ENCODE measurements around the gene CAPN5. TPM values are rescaled to one million over a fixed set of nuclear protein-coding genes. Genes with fewer than 3 reads are reported as not detected.

CAPN5 gene
- total RNA-seq, 1 donor from 2014 or later: 2.6 TPM

DNA sequence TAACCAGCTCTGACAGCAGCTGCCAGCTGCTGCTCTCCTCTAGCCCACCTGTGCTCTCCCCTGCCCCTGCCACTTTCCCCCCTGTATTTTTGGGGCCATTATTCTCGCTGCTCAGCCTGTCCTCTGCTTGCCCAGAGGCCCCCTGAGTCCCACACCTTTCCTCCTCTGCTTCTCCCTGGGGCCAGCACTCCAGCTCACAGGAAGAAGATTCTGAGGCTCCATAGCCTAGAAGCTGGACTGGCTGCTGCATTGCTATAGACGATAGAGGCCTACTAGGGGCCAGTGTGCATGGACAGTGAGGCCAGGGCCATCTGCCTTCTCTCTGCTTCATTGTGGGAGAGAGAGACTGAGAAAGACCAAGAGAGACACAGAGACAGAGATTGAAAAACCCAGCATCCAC, 36.5 kb downstream of the CAPN5 start:
- no peak for DNase-seq
- ATAC-seq (ENCODE audit: poor library complexity): no peak

DNA sequence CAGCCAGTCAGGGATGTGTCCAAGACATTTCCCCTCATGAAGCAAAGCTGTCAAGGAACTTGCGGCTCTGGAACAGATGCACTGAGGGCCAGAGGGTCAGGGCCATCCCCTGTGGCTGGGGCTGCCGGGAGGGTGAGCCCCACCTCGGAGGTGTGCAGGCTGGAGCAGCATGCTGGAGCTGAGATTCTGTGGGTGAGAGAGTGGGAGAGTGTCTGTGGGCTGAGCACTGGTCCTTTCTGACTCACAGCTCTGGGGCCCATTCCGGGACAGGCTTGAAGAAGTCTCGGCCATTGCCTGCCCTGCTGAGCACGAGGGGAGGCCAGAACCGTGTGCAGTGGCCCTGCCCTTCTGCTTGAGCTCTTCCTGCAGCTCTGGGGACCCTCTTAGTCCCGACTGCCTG, 38.0 kb downstream of the CAPN5 start:
- intact Hi-C loops (cut with DNase I): no loop called here
- no peak for ATAC-seq (ENCODE audit: poor library complexity)
- DNase-seq: no peak

More for the DNA sequence above, 36.5 kb downstream of the CAPN5 start:
- intact Hi-C loops (cut with DNase I): no loop called here

DNA sequence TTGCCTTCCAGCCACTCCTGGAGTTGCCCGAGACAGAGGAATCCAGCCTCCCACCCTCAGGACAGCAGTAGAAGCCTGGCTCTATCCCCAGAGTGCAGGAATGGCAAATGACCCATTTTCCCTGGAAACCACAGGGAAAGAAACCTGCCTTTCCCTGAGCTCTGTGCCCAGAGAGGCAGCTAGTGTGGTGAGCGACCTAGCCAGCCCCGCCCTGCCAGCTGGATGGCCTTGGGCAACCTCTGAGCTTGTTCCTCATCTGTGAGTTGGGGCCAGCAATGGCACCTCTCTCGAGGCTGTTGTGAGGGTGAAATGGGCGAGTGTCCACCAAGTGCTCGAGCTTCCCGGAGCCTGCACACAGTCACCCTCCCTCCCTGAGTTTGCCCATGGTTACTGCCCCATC, 39.5 kb downstream of the CAPN5 start:
- intact Hi-C loops (cut with DNase I): no loop called here
- DNase-seq: no peak

DNA sequence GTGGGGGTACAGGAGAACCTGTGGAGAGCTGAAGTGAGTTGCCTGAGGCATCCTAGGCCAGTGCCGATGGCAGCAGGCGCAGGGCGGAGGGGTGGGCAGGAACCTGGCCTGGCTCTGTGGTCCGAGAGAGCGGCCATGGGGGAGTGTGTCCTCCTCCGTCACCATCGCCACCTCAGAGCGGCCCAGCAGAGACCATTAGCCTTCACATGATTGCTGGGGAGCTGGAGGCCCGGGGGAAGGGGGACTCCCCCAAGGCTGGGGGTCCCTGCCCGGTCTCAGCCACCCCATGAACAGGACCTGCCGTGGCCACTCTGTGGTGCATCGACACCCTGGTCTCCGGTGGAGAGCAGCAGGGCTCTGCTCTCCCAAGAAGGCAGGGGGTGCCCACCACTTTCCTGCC, 40.0 kb downstream of the CAPN5 start:
- ATAC-seq (ENCODE audit: poor library complexity): no peak

More for the DNA sequence above, 39.5 kb downstream of the CAPN5 start:
- ATAC-seq (ENCODE audit: poor library complexity): no peak

DNA sequence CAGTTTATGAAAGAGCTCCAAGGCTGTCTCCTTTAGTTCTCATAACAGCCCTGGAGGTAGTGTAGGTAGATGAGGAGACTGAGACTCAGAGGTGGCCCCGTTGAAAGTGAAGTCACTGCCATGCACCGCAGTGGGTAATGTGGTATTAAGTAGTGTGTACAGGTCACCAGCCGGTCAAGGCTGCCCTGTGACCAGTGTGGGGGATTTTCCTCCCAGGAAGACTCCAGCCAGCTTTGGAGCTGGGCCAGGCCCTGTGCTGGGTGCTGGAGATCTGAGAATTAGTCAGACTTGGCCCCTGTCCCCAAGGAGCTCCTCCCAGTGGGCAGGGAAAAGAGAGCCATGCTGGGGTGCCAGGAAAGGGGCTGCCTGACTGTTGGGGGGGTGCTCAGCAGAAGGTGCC, 41.2 kb downstream of the CAPN5 start:
- intact Hi-C loops (cut with DNase I): no loop called here
- ATAC-seq (ENCODE audit: poor library complexity): peak; percentile 38
- no peak for DNase-seq

More for the DNA sequence above, 40.0 kb downstream of the CAPN5 start:
- no peak for DNase-seq
- intact Hi-C loops (cut with DNase I): no loop called here

DNA sequence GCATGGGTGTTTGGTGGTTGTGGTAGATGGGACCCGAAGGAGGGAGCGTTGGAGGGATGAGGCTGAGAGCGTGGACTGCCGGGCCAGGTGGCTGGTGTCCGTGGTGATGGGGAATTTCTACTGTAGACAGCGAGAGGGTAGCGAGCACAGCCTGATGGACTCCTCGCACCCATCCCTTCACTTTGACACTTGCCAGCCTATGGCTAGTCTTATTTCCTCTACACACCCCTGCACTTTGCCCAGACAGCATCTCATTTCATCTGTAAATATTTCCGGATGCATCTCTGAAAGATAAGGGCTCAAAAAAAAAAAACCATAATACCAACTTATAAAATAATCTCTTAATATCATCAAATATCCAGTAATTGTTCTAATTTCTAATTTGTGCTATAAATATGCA, 41.7 kb downstream of the CAPN5 start:
- no peak for ATAC-seq (ENCODE audit: poor library complexity)
- no peak for DNase-seq

DNA sequence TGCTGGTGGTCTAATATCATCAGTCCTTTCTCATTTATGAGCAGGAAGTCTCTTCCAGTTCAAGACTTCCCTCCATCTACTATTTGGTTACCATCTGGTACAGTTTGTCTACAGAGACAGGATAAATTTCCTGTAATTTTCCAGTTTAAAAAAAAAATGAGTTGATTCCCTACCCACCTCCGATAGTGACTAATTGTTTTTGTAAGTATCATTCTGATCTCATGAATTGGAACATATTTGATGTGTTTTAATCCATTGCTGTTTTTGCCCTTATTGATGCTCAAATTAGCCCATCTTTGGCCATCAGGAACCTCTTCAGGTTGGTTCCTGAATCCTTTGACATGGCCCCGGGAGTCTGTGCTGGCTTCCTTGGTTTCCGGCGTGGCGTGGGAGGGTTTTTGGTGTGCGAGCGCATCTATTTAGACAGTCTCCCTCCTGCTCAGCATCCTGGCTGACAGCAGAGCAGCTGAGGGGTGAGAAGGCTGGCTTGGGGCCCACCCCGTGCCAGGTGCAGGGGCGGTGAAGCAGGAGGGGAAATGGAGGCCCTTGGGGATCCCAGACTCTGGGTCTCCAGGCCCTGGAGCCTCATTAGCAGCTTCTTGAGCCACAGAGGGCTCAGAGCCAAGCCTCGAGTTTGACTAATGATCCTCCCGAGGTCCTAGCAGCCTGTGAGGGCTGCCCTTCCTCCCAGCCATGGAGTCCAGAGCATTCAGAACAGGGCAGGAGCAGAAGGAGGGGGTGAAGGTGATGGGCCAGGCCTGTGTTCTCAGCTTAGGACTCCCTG, 42.7 kb downstream of the CAPN5 start:
- DNase-seq (no peak), ATAC-seq (ENCODE audit: poor library complexity) (no peak)
- intact Hi-C loops (cut with DNase I): no loop called here

More for the DNA sequence above, 41.7 kb downstream of the CAPN5 start:
- intact Hi-C loops (cut with DNase I): no loop called here

DNA sequence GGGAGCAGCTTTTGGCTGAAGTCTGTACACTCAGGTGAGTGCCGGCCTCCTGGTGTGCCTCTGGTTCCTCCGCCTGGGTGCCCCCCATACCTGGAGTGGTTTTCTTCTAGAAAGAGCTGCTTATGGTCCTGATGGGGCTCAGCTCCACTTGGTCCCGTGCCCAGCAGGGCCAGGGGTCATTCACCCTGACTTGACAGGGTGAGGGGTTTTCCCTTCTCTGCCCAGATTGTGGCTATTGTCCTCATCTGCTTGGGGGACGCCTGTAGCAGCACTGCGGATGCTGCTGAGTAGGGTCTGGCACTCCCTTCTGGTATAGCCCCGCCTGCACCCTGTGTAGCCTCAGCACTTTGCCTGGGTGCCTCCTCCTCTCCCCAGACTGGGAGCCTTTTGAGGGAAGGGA, 44.1 kb downstream of the CAPN5 start:
- peak; percentile 8 for DNase-seq
- intact Hi-C loops (cut with DNase I): no loop called here
- no peak for ATAC-seq (ENCODE audit: poor library complexity)

DNA sequence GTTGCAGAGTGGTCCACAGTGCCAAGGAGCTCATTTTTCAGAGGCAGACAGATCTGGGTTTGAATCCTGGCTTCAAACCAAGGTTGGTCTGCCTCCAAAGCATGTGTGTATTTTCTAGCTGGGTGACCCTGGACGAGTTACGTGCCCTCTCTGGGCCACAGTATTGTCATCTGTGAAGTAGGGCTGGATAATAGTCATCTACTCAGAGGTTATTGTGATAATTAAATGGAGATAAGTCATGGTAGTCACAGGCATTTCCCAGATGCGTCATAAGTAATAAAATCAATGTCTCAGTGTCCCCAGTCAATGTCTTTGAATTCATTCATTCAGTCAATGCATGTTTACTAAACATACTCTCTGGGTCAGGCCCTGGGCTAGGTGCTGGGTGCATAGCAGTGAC, 44.5 kb downstream of the CAPN5 start:
- DNase-seq: no peak
- no peak for ATAC-seq (ENCODE audit: poor library complexity)
- intact Hi-C loops (cut with DNase I): no loop called here

DNA sequence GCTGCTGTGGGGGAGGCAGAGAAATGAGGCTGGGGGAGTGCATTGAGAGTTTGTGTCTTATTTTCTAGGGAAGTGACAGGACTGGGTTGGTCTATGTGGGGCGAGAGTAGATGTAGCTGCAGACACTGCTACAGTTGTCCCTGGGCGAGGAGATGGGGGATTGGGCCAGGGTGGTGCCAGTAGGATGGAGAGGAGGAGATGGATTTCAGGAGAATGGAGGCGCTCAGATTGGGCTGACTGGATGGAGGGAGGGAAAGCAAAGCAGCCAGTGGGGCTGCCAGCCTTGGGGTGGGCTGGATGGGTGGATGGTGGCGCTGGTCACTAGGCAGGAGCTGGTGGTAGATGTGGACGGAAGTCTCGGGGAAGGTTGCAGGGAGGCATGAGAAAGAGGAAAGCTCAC, 45.2 kb downstream of the CAPN5 start:
- no peak for ATAC-seq (ENCODE audit: poor library complexity)
- intact Hi-C loops (cut with DNase I): no loop called here
- DNase-seq: no peak

DNA sequence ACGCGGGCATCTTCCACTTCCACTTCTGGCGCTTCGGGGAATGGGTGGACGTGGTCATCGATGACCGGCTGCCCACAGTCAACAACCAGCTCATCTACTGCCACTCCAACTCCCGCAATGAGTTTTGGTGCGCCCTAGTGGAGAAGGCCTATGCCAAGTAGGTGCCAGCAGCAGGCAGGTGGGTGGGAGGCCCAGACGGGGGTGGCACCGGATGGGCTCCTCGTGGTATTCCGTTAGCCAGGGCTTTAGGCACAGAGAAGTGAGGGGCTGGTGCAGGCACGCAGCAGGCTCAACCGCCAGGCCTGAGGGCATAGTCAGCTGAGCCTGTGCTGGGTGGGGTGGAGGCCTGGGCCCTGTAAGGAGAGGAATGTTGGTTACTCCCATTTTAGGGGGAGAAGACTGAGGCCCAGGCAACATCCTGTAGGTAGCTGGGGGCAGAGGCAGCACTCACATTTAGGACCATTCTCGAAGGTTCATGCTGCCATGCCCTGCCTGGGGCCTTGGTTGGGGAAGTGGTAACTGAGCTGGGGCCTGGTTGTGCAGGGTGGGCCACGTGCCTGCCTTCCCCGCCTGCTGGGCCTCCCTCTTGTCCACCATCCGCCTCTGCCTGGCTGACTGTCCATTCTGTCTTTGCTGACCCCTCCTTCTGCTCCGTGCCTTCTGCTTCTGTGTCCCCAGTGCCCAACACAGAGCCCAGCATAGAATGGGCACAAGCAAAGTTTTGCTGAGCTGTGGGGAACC, 46.0 kb downstream of the CAPN5 start:
- intact Hi-C loops (cut with DNase I): no loop called here
- ATAC-seq (ENCODE audit: poor library complexity) (no peak), DNase-seq (peak; percentile 36)

DNA sequence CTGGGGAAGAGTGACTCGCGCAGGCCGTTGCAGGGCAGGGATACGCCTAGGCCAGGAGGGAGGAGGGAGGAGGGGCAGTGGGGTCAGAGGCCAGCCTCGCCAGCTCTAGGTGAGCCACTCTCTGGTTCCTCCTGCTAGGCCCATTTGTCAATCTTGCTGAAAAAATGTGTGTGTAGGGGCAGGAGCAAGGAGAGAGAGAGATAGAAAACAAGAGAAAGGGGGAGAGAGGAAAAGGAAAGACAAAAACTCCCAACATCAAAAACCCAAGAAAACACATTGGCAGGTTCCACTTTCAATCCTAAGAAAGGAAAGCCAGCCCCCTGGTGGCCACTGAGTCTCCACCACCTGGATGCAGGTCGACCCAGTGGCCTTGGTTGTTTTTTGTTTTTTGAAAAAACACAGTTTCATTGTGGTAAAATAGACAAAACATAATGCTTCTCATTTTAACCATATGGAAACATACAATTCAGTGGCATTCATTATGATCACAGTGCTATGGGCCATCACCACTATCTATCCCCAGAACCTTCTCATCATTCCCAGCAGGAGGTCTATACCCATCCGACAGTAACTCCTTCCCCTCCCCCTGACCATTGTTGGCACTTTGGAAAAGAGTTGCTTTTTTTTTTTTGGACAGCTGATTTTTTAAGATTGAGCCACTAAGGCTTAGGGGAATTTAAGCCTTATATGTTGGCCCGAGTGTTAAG, 46.8 kb downstream of the CAPN5 start:
- intact Hi-C loops (cut with DNase I): no loop called here
- no peak for ATAC-seq (ENCODE audit: poor library complexity)
- DNase-seq: peak; percentile 48

DNA sequence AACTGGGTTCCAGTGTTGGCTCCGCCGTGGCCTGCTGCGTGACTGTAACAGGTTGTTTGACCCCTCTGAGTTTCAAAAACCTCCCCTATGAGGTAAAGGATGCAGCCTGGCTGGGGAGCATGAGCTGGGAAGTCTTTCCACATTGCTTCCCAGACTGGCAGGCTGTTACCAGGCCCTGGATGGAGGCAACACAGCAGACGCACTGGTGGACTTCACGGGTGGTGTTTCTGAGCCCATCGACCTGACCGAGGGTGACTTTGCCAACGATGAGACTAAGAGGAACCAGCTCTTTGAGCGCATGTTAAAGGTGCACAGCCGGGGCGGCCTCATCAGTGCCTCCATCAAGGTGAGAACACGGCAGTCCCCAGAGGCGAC, 47.3 kb downstream of the CAPN5 start:
- intact Hi-C loops (cut with DNase I): no loop called here
- DNase-seq: peak; percentile 32
- no peak for ATAC-seq (ENCODE audit: poor library complexity)

DNA sequence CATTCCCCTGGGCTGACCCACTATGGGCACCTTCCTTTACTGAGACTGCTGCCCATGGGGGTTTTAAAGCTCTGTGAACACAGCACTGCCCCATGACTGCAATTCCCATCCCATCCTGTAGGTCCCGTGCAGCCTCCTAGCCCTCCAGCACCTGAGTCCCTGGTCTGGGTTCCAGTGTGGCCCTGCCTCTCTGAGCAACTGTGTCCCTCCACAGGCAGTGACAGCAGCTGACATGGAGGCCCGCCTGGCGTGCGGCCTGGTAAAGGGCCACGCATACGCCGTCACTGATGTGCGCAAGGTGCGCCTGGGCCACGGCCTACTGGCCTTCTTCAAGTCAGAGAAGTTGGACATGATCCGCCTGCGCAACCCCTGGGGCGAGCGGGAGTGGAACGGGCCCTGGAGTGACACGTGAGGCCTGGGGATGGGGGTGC, 48.4 kb downstream of the CAPN5 start:
- DNase-seq (peak; percentile 33), ATAC-seq (ENCODE audit: poor library complexity) (no peak)
- intact Hi-C loops (cut with DNase I): no loop called here

DNA sequence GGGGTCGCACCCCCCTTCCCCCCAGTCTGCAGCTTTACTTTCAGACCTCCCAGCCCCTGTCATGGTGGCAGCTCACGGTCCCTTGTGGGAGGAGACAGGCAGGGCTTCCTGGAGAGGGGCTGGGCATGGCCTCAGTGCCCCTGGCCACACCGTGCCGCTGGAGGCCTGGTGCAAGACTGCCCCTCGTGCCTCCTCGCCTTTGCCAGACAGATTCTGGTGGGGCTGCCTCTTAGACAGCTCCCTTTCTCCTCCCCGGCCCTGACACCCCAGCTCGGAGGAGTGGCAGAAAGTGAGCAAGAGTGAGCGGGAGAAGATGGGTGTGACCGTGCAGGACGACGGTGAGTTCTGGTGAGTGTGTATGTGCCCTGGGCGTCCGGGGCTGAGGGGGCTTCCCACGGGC, 49.2 kb downstream of the CAPN5 start:
- intact Hi-C loops (cut with DNase I): no loop called here
- DNase-seq (peak; percentile 33), ATAC-seq (ENCODE audit: poor library complexity) (no peak)

DNA sequence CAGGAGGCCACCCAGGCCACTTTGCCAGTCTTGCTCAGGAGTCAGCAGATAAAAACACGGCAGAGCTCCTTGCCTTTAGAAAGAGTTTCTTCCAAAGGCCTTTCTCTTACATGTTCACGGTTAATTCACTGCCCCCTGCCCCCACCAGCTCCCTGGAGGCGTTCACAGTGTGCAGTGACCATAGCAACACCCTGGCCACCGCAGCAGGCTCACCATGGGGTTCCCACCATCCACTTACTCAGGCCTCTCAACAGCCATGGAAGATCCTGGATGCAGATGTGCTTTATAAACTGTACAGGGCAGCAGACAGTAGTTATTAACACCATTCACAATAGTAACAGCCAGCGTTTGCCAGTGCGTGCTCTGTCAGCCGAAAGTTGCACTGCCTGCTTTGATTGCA, 50.7 kb downstream of the CAPN5 start:
- ATAC-seq (ENCODE audit: poor library complexity) (no peak), DNase-seq (peak; percentile 21)
- intact Hi-C loops (cut with DNase I): no loop called here

DNA sequence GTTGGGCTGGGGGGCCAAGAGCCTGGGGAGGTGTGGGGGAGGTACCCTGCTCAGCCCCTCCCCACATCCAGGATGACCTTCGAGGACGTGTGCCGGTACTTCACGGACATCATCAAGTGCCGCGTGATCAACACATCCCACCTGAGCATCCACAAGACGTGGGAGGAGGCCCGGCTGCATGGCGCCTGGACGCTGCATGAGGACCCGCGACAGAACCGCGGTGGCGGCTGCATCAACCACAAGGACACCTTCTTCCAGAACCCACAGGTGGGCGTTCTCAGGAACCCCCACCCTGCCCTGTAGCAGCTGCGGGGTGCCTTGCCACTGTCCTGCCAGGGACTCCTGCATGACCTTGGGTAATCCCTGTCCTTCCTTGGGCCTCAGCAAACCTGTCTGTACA, 51.3 kb downstream of the CAPN5 start:
- DNase-seq (peak; percentile 34), ATAC-seq (ENCODE audit: poor library complexity) (no peak)
- intact Hi-C loops (cut with DNase I): no loop called here

DNA sequence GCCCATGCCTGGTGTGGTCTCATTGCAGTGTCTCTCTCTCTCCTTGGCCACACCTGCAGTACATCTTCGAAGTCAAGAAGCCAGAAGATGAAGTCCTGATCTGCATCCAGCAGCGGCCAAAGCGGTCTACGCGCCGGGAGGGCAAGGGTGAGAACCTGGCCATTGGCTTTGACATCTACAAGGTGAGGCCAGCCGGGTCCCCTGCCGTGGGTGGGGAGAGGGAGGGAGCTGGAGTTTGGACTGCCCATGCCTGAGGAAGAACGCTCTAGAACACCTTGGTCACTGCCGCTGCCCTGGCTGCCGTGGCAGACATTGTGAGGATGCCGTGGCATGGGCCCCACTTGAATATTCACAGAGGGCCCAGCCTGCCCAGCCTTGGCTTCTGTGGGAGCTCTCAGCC, 52.2 kb downstream of the CAPN5 start:
- peak; percentile 32 for DNase-seq
- no peak for ATAC-seq (ENCODE audit: poor library complexity)
- intact Hi-C loops (cut with DNase I): no loop called here

DNA sequence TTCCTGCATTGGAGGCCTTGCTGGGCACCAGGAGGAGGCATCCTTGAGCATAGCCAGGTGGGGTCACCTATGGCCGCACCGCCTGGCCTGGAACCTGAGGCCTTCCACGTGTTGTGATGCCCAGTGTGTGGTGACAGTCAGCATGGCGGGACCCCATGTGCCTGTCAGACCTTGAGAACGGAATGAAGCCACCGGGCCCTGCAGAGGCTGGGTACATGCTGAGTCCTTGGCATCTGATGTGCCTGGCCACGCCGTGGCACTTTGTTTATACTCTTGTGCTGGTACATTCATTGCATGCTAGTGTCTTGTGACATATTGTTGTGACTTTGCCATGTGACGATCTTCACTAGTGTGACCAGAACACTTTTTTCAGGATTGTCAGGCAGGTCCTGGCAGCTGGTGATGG, 52.8 kb downstream of the CAPN5 start:
- intact Hi-C loops (cut with DNase I): no loop called here
- ATAC-seq (ENCODE audit: poor library complexity) (peak; percentile 62), DNase-seq (peak; percentile 45)

DNA sequence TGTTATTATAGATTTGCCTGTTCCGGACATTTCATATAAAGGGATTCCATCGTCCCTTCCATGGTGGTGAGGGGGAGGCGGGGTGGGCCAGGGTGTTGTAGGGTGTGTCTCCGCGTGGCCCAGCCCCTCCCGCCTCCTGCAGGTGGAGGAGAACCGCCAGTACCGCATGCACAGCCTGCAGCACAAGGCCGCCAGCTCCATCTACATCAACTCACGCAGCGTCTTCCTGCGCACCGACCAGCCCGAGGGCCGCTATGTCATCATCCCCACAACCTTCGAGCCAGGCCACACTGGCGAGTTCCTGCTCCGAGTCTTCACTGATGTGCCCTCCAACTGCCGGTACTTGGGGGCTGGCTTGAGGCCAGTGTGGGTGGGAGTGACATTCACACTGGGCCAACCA, 53.8 kb downstream of the CAPN5 start:
- DNase-seq (peak; percentile 35), ATAC-seq (ENCODE audit: poor library complexity) (no peak)
- intact Hi-C loops (cut with DNase I): no loop called here
